Kidney glomerular epithelial cell (primary cell): ENCODE data around the gene MPP2.
A peak's percentile ranks its signal among the peaks of the same experiment; 100 is the strongest.
"Not testable (repeated sequence)": the region's sequence is repeated elsewhere in the genome, so short reads cannot be mapped to it uniquely, and the experiment has no call there.

Experiments
- DNase-seq: peaks from one replicate; lab custom pipeline; 2025; lab: John Stamatoyannopoulos, UW

Gene MPP2

DNA sequence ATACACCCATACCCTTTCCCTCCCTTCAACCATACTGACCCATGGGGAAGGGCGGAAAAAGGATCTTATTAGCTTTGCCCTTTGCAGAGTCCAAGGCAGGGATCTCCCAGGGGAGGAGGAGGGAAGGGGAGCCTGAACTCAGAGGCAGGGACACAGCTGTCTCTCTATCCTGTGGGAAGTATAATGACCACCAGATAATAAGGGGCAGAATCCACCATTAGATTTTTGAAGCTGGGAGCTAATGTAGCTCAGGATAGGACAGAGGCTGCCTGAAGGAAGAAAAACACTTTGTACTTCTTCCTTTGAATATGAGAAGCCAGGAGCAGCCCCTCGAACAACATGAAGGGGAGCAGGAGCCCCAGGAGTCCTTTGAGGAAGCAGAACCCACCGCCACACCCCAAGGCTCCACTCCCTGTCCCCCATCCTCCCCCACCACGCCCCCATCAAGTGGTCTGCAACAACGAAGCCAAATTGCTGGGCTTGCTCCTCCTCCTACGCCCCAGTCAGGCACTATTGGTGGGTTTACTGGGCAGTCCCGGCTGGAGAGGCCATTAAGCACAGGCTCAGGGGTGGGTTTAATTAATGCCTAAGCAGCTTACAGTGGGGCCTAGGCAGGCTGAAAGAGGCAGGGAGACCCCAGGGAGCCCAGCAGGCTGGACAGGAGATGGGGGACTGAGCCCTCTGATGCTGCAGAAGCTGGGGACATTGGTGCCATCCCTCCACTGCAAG lies 5.3 kb downstream of the MPP2 start:
- no peak for DNase-seq

DNA sequence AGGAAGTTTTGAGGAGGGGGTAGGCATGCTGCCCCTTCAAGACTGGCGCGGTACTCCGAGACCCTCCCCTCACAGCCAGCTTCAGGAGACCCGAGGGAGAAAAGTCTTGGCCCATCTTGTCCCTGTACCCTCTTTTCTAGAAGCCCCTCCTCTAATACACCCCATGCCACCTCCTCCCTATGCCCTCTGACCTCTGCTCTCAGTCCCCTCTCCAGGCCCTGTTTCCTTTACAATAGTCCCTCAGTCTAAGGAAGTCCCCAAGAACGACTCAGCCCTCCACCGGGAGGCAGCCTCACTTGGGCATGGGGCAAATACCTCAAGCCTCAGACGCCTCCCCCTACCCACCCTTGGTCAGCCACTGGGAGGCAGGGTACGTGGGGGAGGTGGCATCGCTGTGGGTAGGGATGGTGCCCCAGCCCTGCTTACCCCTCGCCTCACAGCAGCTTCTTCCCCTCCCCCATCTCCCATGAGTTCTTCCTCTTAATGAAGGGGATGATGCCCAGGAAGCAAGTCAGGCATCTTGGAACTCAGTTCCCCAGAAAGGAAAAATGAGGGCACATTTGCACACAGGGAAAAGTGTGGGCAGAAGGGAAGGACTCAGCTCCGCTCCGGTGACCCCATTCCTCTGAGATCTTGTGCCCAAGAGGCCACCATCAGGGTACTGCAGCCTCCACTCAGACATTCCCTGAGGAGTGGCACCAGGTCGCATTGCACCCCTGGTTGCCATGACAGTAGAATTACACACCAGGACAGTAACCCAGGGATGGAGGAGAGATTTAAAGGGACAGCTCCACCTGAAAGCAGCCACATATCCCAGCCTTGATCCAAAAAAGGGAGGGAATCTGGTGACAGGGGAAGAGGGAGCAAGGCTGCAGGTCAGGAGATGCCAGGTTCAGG lies 6.2 kb downstream of the MPP2 start:
- DNase-seq, result no peak

DNA sequence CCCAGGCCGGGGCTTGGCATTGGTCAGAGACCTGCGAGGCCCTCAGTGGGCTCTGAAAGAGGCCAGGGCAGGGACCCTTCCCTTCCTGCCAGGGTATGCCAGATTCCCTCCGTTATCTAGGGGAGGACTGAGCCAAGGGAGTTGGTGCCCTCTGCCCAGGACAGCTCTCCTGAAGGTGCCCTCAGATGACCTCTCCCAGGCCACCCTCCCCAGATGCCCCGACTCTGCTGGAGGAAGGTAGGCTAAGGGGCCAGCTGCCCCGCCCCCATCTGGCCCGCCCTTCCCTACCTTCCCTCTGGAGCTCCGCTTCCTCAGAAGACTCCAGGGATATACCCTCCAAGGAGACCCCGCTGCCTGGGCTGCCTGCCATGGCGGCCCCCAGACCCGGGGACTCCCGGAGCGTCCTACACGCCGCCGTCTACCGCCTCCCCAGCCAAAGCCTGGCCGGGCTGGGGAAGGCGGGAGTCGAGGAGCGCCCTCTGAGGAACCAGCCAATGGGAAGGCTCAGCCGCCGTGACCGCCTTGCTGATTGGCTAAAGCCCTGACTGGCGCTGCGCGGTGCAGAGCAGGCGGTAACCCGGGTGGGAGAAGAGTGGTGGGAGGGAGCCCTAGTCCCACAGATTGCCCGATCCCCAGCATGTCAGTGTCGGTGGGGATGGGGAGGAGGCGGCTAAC lies 7.0 kb downstream of the MPP2 start:
- DNase-seq, result peak; percentile 75

DNA sequence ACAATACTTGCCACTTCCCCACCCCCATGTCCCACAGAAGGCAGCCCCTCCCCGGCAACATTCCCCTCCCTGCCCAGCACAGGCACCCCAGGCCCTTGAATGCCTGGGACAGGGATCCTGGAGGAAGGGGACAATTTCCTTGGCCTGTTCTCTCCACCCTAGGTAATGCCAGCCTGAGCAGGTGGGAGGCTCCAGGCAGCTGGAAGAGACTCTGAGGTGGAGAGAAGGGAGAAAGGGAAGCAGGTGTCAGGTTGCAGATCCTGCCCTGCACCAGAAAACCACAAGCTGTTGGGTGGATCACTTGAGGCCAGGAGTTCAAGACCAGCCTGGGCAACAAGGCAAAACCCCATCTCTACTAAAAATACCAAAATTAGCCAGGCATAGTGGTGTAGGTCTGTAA lies 8.9 kb downstream of the MPP2 start:
- no peak for DNase-seq

DNA sequence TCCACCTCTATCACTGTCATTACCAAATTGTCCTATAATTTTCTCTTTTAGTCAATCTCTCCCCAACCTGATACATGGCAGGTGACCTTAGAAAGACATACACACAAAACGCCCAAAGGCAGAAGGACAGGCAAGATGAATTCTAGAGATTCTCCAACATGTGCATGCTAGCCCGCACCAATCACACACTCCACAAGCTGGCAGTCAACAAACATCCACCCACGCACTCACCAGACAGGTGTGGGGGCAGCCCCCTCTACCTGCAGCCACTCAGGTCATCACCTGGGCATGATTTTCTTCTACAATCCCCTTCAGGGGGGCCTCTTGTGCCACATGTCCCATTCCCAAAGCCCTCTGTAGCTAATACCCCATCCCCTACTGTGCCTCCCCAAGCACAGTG lies 9.5 kb downstream of the MPP2 start:
- DNase-seq, result no peak

DNA sequence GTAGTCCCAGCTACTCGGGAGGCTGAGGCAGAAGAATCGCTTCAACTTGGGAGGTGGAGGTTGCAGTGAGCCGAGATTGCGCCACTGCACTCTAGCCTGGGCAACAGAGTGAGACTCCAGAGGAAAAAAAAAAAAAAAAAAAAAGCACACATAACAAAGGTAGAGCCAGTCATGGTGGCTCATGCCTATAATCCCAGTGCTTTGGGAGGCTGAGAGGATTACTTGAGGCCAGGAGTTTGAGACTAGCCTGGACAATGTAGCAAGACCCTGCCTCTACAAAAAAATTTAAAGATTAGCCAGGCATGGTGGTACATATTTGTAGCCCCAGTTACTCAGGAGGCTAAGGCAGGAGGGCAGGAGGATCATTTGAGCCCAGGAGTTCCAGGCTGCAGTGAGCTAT lies 12.8 kb downstream of the MPP2 start:
- not testable (repeated sequence) for DNase-seq

DNA sequence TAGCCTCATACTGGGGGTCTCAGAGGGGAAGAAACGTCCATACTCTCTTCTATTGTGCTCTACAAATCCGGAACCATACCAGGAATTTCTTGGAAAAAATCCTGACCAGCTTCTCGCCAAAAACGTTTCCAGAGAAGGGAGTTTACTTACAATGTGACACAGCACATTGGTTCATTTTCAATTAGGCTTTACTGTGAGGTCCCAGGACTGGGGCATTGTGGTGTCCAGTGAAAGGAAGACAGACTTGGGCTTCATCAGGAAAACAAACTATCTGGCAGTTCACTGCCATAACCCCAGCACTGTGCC lies 14.7 kb downstream of the MPP2 start:
- no peak for DNase-seq

DNA sequence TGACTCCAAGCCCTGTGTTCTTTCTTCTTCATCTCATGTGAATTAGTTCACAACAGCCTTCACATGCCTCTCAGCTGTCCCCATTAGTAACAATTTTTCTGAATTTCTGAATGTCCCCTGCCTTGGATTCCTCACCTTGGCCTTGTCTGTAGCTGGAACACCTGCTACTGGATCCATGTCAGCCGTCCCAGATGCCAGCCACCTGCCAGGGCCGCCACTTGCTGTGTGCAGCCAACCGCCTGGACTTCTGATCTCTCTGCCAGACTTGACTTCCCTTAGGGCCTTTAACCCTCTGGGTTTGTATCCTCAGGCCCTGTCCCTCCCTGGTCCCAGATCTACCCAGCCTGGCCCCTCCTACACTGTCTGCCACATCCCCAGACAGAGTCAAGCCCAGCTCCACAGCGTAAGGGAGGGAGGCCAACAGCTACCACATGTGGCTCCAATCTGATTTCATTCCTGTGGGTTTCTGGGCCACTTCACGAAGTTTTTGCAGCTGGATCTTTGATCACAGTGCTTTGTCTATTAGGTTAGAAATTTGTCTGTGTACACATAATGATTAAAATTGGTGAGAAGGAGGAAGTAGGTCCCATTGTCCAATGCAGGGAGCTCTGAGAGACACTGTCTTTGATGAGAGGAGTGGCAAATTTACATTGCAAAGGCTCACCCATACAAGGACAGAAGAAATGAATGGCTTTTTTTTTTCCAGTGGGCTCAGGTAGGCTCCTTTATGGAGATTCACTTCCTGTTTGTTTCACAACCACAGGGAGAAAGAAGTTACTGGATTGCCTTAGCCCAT lies 15.3 kb downstream of the MPP2 start:
- DNase-seq, result no peak

DNA sequence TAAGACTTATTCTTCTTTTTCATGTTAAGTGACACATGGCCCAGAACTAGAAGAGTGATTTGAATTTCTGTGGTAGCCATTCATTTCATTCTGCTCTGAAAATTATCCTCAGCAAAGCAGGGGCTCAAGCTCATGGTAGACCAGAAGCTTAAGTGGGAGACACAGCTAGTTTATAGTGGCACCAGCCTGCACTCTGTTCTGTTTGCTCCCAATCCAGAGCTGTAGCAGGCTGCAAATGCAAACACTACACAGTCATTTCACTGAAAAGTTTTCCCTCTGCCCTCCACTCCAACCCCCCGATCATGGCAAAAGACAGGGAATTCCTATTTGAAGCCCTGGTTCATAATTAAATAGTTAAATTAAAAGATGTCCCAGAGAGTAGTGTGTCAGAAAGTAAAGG lies 17.1 kb downstream of the MPP2 start:
- DNase-seq, result no peak

DNA sequence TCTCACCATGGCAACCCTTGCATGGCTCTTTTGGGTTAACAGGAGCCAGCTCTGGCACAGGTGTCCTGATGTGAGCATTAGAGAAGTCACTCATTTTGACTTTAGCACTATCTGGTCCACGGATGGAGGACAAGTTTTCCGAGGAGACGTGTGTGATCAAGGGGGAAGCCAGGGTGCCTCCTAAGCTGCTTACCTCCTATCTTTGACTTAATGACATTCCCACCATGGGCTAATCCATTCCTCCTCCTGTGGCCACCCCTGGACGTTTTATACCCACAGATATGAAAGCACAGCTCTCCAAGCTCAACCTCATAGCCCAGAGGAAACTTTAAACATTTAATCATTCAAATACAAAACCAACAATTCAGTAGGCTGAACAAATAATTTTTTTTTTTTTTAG lies 18.8 kb downstream of the MPP2 start:
- DNase-seq, result no peak

DNA sequence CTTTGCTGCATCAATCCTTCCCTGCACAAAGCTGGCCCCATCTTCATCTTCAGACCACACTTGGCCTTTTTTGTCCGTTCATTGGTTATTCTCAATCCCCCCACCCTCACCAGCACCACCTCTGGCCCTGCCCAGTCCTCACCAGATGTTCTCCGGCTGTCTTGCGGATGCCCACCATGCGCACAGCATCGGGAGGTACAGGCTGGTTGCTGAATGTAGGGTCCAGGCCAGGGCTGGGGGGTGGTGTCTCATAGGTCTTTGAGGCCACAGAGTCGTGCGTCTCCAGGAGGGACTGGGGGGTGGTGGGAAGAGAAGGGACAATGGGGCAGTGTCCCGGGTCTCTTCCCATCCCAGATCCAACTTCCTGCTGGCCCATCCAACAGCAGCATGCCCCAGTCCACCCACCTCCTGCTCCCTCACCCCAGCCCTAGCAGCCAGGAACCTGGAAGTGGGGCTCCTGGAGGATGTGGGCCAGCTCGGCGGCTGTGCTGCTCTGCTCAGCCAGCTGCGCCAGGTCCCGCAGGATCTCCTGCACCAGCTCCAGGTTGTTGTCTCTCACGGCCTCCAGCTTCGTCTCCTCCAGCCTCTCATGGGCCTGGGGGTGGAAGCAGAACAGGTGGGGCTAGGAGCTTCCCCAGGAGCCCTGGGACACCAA lies 24.4 kb downstream of the MPP2 start:
- no peak for DNase-seq

DNA sequence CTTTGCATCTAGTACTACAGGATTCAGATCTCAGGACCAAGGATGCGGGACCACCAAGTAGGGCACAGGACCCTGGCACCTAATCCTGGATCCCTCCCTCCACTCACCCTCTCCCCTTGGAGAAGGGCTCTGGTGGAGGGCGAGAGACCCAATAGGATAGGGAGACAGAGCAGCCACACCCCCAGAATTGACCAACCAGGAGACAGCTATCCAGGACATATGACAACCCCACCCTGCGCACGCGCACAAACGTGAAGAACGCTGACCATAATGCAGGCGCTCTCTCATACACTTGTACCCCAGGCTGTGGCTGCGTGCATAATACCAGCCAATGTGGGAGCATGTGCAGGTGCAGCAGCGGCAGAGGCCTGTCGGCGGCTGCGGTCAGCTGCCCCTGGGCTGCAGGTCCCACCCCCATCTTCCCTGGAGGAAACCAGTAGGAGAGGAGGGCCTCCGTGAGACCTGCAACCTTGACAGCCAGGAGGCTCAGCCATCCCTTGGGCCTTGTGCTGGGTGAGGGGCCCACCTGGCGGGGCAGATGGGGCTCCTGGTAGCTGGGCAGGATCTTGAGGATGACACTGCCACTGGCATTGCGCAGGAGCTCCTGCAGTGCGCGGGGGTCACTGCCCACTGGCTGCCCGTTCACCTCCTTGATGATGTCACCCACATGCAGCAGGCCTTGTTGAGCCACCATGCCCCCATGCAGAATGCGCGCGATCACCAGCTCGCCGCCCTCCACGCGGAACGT lies 25.4 kb downstream of the MPP2 start:
- no peak for DNase-seq

DNA sequence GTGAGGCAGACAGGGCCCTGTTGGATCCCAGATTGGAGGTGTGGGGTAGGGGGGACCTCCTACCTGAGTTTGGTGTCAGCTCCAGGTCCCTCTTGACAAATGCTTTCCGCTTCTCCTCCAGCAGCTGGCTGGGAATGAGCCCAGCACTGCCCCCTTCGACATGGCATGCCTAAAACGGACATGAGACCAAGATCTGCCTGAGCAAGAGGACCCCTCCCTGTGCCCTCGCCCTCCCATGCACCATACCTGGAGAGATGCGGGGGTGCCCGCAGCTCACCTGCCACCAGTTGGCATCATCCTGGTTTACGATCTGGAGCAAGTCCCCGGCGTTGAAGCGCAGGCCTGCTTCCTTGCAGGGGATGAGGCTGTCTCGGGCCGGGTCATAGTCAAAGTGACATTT lies 26.2 kb downstream of the MPP2 start:
- DNase-seq, result no peak

DNA sequence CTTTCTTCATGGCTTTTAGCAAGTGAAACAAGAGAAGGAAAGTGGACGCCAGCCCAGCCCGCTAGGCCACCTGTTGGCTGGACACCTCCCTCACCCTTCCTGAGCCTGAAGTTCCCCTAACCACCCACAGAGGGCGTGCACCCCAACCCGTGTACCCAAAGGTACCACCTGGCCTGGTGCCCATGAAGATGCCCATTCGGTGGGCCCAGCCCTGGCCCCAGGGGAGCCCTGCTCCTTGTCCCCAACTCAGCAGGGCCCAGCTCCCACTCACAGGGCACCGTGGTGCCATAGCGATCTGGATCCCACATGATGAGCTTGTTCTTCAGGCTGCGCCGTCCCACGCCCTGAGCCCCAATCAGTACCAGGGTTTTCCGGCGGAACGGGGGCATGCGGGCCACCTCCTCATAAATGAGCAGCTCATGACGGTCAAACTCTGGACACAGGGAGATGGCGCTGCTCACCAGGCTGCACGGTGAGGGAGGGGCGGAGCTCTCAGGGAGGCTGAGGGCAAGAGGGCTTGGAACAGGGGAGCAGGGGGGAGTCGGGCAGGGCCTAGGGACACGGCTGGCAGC lies 26.8 kb downstream of the MPP2 start:
- no peak for DNase-seq

DNA sequence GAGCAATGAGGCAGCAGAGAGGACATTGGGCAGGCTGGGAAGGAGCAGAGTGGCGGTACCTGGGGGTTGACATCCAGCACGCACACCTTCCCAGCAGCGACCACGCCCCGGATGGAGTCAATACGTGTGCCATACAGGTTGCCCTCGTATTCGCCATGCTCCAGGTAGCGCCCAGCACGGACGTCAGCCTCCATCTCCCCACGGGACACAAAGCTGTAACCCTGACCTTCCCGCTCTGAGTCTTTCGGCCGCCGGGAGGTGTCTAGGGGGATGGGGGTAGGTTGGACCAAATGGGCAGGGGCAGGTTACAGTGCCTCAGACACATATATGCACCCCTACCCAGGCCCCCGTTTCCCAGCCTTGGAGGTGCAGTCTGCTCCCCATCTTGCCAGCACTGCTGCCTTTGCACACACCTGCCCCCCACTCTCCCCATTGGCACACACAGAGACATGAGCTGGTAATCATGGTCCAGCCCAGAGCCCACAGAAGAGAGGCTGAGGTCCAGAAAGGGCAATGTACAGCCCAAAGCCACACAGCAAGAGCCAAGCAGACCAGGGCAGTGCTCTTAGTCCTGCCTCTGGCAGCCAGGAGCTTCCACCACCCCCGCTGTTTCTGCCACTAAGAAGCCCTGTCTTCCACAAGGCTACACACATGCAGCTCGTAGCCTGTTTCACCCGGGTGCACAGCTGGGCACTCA lies 27.5 kb downstream of the MPP2 start:
- DNase-seq, result no peak

DNA sequence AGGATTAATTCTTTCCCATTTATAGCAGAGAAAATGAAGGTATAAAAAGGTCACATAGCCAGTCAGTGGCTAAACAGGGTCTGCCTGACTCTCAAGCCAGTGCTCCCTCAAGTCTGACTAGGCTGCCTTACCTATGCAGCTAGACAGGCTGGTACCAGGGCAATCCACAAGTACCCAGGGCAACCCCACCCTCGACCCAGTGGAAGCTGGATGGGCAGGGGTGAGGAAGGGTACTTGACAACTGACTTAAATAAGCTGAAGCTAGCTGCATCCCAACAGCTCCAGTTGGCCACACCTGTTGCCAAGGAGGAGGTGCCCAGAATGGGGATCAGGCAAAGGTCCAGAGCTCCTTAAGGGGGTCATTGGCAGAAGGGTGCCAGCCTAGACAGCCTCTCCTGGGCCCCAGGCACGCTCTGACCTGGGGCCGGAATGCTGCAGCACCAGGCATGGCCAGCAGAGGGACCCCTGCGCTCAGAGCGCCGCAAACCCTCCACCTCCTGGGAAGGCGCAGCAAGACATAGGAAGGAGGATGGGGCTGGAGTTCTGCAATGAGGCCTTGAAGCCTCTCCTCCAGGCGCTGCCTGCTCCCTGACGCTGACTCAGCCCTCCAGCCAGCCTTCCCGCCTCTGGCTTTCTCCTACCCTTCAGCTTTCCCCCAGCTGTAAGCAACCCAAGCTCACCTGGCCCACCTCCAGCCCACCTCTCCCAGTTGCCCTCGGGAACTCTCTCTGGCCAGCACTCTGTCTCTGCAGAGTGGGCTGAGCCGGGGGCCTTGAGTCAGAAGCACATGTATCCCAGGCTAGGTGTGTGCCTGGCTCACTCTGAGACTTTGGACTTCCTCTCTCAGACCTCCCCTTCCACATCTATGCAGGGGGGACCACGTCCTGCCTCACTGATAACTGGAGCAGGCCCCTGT lies 28.8 kb downstream of the MPP2 start:
- DNase-seq, result peak; percentile 85

DNA sequence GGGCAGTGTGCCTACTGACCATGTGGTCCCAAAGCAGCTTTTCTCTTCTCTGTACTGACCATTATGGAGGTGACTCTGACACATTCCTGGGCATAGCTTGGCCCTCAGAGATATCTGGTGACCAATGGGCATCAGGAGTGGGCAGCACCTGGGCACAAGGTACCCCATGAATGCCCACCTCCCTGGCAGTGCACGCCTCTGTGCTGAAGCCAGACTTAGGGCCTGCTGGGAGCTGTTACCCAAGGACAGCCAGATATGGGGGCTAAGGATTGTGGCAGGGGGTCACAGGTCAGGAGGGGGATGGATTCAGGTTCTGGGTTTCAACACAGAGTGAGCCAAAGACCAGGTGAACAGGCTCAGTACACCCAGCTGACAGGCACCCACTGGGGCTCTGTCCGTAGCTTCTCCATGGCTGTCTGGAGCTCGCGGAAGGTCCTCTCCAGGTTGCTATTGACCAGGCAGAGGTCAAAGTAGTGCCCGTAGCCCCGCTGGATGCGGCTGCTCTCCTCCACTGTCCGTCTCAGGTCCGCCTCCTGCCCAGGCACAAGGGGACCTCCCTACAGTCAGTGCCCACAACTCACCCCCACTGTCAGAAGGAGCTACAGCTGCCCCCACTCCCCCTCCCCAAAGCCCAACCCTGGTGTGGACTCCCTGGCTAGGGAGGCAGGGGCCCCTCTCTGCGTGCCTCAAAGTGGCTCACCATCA lies 29.7 kb downstream of the MPP2 start:
- no peak for DNase-seq

DNA sequence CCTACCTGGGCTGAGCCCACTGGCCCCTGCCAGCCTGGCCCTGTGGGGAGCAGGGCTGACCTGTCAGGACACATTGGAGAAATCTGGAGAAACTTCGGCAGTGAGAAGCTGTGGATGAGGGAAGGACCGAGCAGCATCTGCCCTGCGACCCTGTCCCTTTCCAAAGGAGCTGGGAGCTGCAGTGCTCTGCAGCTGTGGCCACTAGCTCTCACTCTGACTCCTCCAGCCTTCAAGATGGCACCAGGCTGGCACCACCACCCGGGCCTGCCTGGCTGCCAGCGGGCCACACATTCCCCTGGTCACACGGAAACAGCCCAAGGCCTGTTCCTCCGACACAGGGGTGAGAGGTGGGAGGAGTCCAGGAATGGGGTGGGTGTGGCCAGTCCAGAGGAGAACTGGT lies 30.3 kb downstream of the MPP2 start:
- DNase-seq, result no peak
